ENCODE measurements around the gene CRAT. TPM values are rescaled to one million over a fixed set of nuclear protein-coding genes. Genes with fewer than 3 reads are reported as not detected.
"Not testable (repeated sequence)": the region's sequence is repeated elsewhere in the genome, so short reads cannot be mapped to it uniquely, and the experiment has no call there.

The CRAT gene
- total RNA-seq, 1 experiment from 2014 or later: 8.8 TPM

DNA sequence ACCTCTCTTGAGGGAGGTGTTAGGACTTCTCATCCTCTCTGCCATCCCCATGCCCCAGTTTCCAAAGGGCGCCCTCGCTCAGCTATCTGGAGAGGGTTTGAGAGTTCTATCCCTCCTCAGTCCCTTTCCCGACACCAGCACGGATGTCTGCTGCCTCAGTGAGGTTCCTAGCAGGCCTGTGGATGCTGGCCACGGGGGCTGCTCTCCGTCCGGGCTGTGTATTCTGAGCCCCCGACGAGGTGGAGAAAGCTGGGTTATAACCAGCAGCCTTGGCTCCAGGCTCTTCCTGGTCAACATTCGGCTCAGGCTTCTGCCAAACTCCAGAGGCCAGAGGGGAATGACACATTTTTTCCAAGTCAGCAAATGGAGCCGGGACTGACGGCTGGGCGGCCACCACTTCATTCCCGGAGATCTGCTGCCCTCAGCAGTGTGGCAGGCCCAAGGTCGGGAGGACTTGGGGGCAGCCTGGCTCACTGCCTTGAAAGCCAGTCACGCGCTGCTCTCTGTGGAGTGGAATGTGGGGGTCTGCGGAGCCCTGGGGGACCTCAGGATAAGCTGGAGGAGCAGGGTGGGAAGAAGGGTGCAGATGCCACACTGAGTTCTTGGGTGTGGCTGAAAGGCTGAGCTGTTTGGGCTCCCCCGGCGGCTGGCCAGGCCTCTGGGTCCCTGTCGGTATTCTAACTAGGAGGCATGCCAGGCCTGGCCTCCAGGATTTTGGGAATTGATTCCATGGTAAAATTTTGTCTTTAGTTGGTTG lies 28.1 kb upstream of the CRAT start:
- DNase-seq (ENCODE audit: low read depth): no peak

DNA sequence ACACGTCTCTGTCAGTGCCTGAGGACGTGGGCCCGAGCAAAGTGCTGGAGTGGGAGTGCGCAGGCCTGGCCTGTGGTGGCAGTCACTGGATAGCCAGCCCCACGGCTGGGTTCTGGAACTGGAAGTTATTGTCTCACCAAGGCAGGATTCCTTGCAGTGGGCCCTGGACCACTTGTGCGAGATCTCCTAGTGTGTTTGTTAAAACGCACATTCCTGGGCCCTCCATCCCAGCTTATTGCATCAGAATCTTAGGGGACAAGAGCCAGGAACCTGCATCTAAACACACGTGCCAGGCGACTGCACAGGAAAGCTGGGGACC lies 27.5 kb upstream of the CRAT start:
- no peak for DNase-seq (ENCODE audit: low read depth)

GRCh38 chr9:129137292-129138143 lies 26.9 kb upstream of the CRAT start:
- DNase-seq (ENCODE audit: low read depth): no peak

- DNase-seq (ENCODE audit: low read depth): no peak
Observed at GRCh38 chr9:129136446-129137035, 25.9 kb upstream of the CRAT start.

GRCh38 chr9:129135476-129135875 lies 24.9 kb upstream of the CRAT start:
- no peak for DNase-seq (ENCODE audit: low read depth)

DNA sequence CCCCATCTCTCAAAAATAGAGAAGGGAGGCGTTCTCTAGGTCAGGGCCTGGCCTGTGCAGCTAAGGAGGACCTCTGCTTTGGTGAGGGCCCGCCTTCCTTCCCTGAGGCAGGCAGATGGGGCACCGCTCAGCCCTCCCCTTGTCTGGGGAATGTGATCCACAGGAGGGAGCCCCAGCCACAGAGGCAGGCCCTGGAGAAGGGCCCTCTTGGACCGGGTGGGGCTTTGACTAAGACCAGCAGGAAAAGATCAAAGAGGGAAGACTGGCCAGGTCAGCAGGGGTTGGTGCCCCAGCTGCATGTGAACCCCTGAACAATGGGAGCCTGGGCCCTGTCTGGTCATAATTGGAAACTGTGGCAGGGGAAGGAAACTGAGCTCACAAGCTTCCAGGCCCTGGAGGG lies 22.5 kb upstream of the CRAT start:
- no peak for DNase-seq (ENCODE audit: low read depth)

GRCh38 chr9:129131300-129132145 lies 20.9 kb upstream of the CRAT start:
- no peak for DNase-seq (ENCODE audit: low read depth)

DNA sequence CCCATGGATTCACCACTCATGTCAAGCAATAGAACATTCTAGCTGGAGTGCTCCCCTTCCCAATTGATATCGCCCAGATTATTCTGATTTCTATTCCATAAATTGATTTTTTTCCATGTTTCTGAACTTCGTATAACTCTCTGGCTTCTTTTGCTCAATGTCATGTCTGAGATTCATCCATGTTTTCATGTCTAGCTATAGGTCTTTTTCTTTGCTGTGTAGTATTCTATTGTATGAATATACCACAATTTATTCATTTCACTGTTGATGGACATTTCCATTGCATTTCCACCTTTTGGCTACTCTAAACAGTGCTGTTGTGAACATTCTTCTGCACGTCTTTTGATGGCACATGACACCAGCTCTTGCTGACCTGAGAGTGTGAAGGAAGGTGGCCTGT lies 20.2 kb upstream of the CRAT start:
- no peak for DNase-seq (ENCODE audit: low read depth)

DNA sequence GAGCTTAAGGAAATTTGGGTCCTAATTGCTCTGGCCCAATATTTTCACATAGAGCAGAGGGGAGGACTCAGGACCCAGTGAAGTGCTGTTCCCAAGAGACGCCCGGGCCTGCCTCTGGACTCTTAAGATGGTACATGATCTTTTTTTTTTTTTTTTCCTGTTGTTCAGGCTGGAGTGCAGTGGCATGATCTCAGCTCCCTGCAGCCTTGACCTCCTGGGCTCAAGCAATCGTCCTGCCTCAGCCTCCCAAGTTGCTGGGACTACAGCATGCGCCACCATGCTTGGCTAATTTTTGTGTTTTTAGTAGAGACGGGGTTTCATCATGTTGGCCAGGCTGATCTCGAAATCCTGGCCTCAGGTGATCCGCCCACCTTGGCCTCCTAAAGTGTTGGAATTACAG lies 19.7 kb upstream of the CRAT start:
- DNase-seq (ENCODE audit: low read depth): not testable (repeated sequence)

- DNase-seq (ENCODE audit: low read depth): no peak
Observed at GRCh38 chr9:129128689-129129088, 18.1 kb upstream of the CRAT start.

- DNase-seq (ENCODE audit: low read depth): no peak
Observed at GRCh38 chr9:129126749-129127618, 16.4 kb upstream of the CRAT start.

DNA sequence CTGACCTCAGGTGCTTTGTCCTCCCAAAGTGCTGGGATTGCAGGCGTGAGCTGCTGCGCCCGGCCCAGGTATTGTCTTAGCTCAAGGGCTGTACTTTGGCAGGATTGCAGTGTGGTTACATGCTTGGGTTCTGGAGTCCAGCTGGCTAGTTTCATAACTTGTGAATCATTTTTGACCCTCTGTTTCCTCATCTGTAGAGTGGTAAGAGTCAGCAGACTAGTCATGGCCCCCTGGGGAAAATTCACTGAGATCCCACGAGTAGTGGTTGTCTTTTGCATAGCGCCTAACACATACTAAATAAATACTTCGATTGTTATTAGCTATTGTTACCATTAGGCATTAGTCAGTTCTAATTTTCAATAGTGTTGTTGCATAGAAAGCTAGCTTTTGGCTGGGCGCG lies 14.9 kb upstream of the CRAT start:
- DNase-seq (ENCODE audit: low read depth): peak; percentile 56

DNA sequence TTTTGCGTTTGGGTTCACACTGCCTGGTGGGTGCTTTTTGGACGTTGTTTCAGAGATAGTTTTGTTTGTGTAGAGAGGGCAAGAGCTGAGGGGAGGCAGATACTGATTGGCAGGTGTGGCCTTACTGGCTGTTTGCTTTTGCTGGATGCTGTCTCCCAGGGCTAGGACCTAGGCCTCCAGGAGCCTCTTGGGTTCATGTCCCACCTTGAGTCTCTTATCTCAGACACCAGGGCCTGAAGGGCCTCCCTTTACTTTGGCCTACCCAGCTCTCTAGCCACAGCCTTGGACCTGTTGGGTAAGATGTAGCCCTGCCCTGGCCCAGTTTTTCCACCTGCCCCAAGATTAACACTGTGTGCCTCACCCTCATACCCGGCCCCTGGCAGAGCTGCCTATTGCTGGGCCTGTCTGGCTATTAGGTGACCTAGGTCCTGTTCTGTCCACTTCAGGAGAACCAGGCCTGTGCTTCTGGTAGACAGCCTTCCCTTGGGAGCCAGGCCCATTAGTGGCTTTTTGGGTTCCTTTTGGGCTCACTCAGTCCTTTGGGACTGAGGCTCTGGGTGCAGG lies 14.0 kb upstream of the CRAT start:
- no peak for DNase-seq (ENCODE audit: low read depth)

- DNase-seq (ENCODE audit: low read depth): not testable (repeated sequence)
Observed at GRCh38 chr9:129122976-129123375, 12.4 kb upstream of the CRAT start.

DNA sequence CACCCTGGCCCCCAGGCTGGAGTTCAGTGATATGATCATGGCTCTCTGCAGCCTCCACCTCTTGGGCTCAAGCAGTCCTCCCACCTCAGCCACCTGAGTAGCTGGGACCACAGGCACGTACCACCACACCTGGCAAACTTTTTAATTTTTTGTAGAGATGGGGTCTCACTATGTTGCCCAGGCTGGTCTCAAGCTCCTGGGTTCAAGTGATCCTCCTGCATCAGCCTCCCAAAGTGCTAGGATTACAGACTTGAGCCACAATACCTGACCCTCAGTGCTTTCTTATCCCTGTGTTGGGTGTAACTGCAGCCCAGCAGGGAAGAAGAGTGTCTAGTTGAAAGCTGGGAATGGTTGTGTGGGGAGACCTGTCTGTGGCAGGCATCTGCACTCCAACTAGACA lies 11.5 kb upstream of the CRAT start:
- no peak for DNase-seq (ENCODE audit: low read depth)

GRCh38 chr9:129121483-129121882 lies 10.9 kb upstream of the CRAT start:
- DNase-seq (ENCODE audit: low read depth): no peak

DNA sequence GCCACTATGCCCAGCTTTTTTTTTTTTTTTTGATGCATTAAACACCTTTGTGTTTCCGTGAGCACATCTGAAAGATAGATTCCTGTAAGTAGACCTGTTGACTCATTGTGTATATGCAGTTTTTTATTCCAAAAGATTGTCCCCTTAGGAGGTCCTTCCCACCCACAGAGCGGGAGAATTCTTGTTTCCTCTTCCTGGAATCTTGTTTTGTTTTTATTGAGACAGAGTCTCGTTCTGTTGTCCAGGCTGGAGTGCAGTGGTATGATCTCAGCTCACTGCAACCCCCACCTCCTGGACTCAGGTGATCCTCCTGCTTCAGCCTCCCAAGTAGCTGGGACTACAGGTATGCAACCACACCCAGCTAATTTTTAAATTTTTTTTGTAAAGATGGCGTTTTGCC lies 8.2 kb upstream of the CRAT start:
- no peak for DNase-seq (ENCODE audit: low read depth)

GRCh38 chr9:129113645-129114304 lies 3.2 kb upstream of the CRAT start:
- no peak for DNase-seq (ENCODE audit: low read depth)

GRCh38 chr9:129112526-129112925 lies 1.9 kb upstream of the CRAT start:
- not testable (repeated sequence) for DNase-seq (ENCODE audit: low read depth)

DNA sequence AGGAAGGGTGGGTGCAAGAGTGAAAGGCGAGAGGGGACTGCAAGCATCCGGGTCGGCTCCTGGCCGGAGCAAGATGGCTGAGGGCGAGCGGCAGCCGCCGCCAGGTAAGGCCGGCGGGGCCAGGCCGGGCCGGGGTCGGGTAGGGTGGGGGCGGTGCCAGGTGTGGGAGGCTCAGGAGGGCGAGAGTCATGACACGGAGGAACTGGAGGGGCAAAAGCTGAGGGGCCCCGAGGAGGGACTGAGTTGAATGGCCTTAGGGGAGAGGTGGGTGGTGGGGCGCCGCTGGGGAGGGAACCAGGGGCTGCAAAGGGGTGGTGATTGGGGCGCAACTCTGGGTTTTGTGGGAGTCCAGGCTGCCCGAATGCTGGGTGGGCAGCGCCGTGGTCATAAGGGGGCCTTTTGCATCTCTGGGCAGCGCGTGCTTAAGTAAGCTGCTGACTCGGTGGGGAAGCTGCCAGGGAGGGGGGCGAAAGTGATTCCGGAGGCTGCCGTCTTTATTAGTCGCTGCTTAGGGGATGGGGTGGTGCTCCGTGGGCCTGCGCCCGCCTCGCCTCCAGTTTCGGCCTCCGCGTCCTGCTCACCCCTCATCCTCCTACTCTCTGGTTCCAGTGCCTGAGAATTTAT lies 1.0 kb upstream of the CRAT start:
- DNase-seq (ENCODE audit: low read depth): peak; percentile 36

Measured in Daoy (cell line).